Measurements from ENCODE around the gene TPK1. TPM values are rescaled to one million over a fixed set of nuclear protein-coding genes. Genes with fewer than 3 reads are reported as not detected.

TPK1 gene
- total and polyA plus RNA-seq, 2 of the 8 experiments (the other 6 are each of a cell fraction or from before 2014, with no cell fraction given), result 1.9 to 2.7 TPM

- H3K9ac ChIP-seq (replicated peaks in 1 of 4; ENCODE audit: extremely low read depth in 1 of 4, low read depth in 3 of 4, low read length in 3 of 4), result no peak overlapping the region
- H3K4me1 ChIP-seq (replicated peaks in 1 of 4; ENCODE audit: control insufficient read depth in 3 of 4, insufficient read depth in 4 of 4, low read length in 3 of 4), result no peaks in the 10 kb centered on the region
- H3K79me1 ChIP-seq (ENCODE audit: low read depth, low read length), result no peaks in the 10 kb centered on the region
- 88 to 100% methylated on average over 1 of the region's 1 CpG for WGBS, 2 experiments (ENCODE audit: extremely low coverage in 1 of 2, insufficient coverage in 1 of 2, insufficient read length in 1 of 2, insufficient replicate concordance in 2 of 2, low coverage in 1 of 2, low lambda C conversion rate in 2 of 2, missing lambda C conversion rate in 1 of 2)
- no peak overlapping the region for H2AK5ac ChIP-seq (ENCODE audit: low read depth, low read length)
- H3K27ac ChIP-seq (ENCODE audit: low read depth, low read length), result no peak overlapping the region
- no peaks in the 10 kb centered on the region for H3K79me2 ChIP-seq (ENCODE audit: control insufficient read depth in 1 of 2, insufficient read depth in 2 of 2, low read length in 2 of 2)
- H3K27me3 ChIP-seq (replicated peaks in 1 of 4; ENCODE audit: control insufficient read depth in 3 of 4, extremely low read depth in 1 of 4, insufficient read depth in 3 of 4, low read length in 3 of 4), result no peaks in the 10 kb centered on the region
- H4K8ac ChIP-seq (ENCODE audit: extremely low read depth, insufficient read depth, low read length), result no peak overlapping the region
- H3K18ac ChIP-seq (ENCODE audit: extremely low read depth, low read length), result no peak overlapping the region
- no peak overlapping the region for H3K56ac ChIP-seq (replicated peaks; ENCODE audit: insufficient read length, low read depth, low read length)
- no peak overlapping the region for H3K14ac ChIP-seq (ENCODE audit: insufficient read length)
- ChIA-PET CTCF (ENCODE audit: partially characterized antibody) (interaction anchor here (0.6 kb wide), 1 partner anchor 1276 kb away, joined by 3 read pairs; no protein-coding TSS in a partner anchor), POLR2A (ENCODE audit: partially characterized antibody) (no interaction called here)
- FAIRE-seq, result no peak
- H2BK12ac ChIP-seq (ENCODE audit: low read depth, low read length), result no peak overlapping the region
- no peak overlapping the region for H2BK20ac ChIP-seq (ENCODE audit: low read length)
- no peak for DNase-seq (ENCODE audit: low read depth in 1 of 2, low spot score in 2 of 2)
- H4K91ac ChIP-seq (replicated peaks; ENCODE audit: insufficient read length, low read length), result no peak overlapping the region
- no peaks in the 10 kb centered on the region; the same call in 1 of the 2 replicates for H3K23me2 ChIP-seq (ENCODE audit: low read depth, low read length)
- no peak overlapping the region for H3K4ac ChIP-seq (replicated peaks; ENCODE audit: insufficient read length, low read depth, low read length)
- H2BK120ac ChIP-seq (replicated peaks; ENCODE audit: low read depth, low read length), result no peak overlapping the region
- no peak overlapping the region for H2BK15ac ChIP-seq (ENCODE audit: low read length)
- H2BK5ac ChIP-seq (ENCODE audit: low read depth, low read length), result no peak overlapping the region
- H3K4me2 ChIP-seq (ENCODE audit: insufficient read depth in 1 of 2, low read depth in 2 of 2, low read length in 2 of 2), result no peak overlapping the region
- no peaks in the 10 kb centered on the region for H3K36me3 ChIP-seq (ENCODE audit: control insufficient read depth in 2 of 4, insufficient read depth in 4 of 4, low read length in 3 of 4)
- no peak overlapping the region for H3K4me3 ChIP-seq (ENCODE audit: extremely low read depth in 1 of 4, insufficient read depth in 2 of 4, low read depth in 3 of 4, low read length in 4 of 4)
- H3K9me3 ChIP-seq (ENCODE audit: insufficient read depth in 2 of 2, low read depth in 1 of 2, low read length in 1 of 2), result no peaks in the 10 kb centered on the region
- H4K5ac ChIP-seq (ENCODE audit: insufficient read length, low read depth, low read length), result no peak overlapping the region
- no peak overlapping the region for H2AFZ ChIP-seq (ENCODE audit: low read length)
- no peak overlapping the region for H3K23ac ChIP-seq (ENCODE audit: insufficient read length)
- H4K20me1 ChIP-seq (replicated peaks in 1 of 2; ENCODE audit: control insufficient read depth in 1 of 2, insufficient read depth in 2 of 2, low read length in 2 of 2), result no peaks in the 10 kb centered on the region
- TF ChIP-seq MAX (IDR thresholded peaks at IDR 0.05) (no peak), JUN (IDR thresholded peaks at IDR 0.05; ENCODE audit: low read depth, low read length) (no peak), BCL11A (IDR thresholded peaks at IDR 0.05; ENCODE audit: low read depth in 2 of 2, low read length in 2 of 2) (no peak), ZNF274 (IDR thresholded peaks at IDR 0.05; ENCODE audit: borderline replicate concordance, extremely low read depth, low read length) (no peak), CHD2 (IDR thresholded peaks at IDR 0.05; ENCODE audit: low read length) (no peak), POLR2AphosphoS5 (IDR thresholded peaks at IDR 0.05; ENCODE audit: low read depth, low read length) (no peak), HDAC6 (IDR thresholded peaks at IDR 0.05; ENCODE audit: low read depth, low read length) (no peak), GTF2F1 (IDR thresholded peaks at IDR 0.05; ENCODE audit: borderline replicate concordance, low read depth, low read length) (no peak), TEAD4 (IDR thresholded peaks at IDR 0.05; ENCODE audit: low read depth, low read length) (no peak), CTBP2 (IDR thresholded peaks at IDR 0.05; ENCODE audit: borderline replicate concordance, insufficient read depth, insufficient read length, low read length) (no peak), HDAC2 (IDR thresholded peaks at IDR 0.05; ENCODE audit: borderline replicate concordance in 1 of 2, low read depth in 2 of 2, low read length in 2 of 2) (no peak), TBP (IDR thresholded peaks at IDR 0.05; ENCODE audit: low read depth, low read length) (no peak)
- TF ChIP-seq, protein P1, sequence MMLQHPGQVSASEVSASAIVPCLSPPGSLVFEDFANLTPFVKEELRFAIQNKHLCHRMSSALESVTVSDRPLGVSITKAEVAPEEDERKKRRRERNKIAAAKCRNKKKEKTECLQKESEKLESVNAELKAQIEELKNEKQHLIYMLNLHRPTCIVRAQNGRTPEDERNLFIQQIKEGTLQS (IDR thresholded peaks at IDR 0.05; ENCODE audit: insufficient read depth, low read depth, low read length), result no peak
Observed at GRCh38 chr7:144814299-144814698, 21.6 kb downstream of the TPK1 start.

All from H1 (cell line).